ENCODE data around the gene HAVCR2.

Gene HAVCR2

DNA sequence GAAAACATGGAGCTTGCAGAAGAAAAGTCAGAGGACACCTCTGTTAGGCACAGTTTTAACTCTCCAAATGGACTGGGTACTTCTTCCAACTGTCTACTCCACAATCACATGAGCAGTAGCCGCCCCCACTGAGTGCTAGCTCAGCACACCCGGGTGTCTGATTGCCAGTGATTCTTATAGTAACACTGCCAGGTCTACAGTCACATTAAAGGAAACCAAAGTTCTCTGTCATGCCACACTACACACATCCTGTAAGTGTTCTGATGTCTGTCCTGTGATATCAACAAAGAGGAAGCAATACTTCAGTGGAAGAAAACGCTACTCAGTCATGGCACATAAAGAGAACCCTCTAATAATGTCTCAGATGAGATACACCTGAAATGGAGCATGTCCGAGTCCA lies at the start of gene HAVCR2:
Gene HAVCR2 (minus strand): TSS at position 69 of the 400 bp plus-strand sequence. CDS start 61 bp downstream, at position 8.
- peak; percentile 29 to 50 for DNase-seq

DNA sequence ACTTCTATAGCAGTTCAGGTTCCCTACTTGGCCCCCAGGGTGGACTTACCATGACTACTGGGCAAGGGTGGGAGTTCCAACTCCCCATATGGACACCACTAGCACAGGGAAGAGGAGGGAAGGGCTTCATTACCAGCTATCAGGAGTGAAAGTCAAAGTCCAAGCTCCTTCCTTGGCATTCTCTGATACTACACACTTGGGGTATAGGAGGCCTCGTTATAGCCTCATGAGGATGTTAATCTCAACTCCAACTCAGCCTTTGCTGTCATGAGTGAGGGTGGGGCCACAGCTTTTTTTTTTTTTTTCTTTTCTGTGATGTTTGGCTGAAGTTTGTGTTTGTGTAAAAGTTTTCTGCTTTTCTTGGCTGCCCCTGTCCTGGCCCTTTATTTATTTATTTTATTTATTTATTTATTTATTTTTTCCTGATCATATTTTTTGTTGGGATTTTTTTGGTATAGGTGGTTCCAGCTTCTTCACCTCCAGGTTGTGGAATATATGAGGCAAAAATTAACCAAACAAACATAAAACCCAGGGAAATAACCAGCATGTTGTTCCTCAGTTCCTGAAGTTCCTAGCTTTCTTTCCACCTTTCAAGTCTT lies 48.5 kb upstream of the HAVCR2 start:
- DNase-seq = no peak

DNA sequence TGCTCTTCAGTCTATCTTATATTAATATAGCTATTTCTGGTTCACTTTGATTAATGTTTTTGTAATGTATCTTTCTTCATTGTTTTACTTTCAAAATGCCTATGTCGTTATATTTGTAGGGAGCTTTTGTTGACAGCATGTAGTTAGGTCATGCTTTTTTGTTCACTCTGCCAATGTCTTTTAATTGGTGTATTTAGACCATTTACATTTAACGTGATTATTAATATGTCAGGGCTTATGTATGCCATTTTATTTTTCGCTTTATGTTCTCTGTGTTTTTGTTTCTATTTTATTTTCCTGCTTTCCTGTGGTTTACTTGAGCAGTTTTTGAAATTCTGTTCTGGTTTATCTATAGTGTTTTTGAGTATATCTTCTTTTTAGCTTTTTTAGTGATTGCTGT lies 46.5 kb upstream of the HAVCR2 start:
- no peak for DNase-seq

DNA sequence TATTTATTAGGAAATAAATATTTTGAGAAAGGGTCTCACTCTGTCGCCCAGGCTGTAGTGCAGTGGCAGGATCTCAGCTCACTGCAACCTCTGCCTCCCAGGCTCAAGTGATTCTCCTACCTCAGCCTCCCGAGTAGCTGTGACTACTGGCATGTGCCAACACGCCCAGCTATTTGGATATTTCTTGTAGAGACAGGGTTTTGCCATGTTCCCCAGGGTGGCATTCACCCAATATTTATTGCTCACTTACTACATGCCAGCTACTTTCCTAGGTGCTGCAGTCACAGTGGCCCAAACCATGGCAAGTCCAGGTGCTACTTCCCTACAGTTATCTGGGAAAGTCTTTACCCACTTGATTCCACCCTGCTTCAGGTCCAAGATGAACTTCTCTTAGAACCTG lies 42.2 kb upstream of the HAVCR2 start:
- DNase-seq = no peak

DNA sequence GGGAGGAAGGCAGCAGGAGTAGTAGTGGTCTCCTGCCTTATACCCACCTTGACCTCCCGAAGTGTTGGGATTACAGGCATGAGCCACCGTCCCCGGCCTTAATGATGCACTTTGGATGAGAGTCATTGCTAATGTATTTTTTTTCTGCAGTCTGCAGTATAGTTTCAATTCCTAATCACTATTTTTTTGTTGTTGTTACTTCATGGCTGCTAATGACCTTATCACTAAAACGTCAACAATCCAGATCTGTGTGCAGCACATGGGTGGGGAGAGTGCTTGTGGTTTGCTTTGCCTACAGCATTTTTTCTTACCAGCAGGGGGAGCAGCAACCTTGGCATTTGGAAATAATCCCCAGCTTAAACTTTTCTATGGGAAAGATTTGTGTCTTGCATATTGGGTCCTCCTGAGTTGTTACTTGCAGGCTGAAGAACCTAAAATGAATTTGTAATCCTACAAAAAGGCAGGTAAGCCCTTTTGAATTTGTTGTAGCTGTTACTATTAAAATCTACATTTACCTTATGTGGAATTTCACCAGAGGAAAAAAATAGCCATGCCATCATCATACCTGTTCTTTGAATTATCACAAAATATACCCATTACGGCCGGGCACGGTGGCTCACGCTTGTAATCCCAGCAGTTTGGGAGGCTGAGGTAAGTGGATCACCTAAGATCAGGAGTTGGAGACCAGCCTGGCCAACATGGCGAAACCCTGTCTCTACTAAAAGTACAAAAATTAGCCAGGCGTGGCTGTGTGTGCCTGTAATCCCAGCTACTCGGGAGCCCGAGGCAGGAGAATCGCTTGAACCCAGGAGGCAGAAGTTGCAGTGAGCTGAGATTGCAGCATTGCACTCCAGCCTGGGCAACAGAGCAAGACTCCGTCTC lies 40.1 kb upstream of the HAVCR2 start:
- DNase-seq = peak; percentile 37 to 67

DNA sequence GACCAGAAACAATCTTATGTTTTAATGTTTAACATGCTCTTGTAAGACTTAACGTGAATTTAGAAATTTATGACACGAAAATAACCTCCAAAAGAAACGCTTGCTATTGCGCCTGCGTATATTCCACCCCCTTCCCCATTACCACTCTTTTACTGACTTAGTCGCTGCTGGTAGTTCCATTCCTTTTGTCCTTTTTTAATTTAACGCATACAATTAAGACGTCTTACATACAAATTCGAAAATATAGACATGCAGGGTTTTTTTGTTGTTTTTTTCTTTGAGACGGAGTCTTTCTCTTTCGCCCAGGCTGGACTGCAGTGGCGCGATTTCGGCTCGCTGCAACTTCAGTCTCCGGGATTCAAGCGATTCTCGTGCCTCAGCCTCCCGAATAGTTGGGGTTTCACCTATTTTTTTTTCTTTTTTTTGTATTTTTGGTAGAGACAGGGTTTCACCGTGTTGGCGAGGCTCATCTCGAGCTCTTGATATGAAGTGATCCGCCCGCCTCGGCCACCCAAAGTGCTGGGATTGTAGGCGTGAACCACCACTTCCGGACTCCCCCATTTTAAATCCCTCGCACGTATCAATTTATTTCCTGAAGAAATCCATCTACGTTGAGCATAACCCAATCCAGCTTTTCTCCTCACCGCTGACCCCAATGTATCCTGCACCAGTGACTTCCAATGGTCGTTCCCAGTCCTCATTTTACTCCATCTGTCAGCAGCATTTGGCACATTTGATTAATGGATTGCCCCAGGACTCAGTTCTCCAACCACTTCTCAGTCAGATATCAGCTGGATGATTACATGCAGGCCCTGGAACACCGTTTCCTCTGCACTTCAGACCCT lies 34.5 kb upstream of the HAVCR2 start:
- peak; percentile 16 to 84 for DNase-seq

DNA sequence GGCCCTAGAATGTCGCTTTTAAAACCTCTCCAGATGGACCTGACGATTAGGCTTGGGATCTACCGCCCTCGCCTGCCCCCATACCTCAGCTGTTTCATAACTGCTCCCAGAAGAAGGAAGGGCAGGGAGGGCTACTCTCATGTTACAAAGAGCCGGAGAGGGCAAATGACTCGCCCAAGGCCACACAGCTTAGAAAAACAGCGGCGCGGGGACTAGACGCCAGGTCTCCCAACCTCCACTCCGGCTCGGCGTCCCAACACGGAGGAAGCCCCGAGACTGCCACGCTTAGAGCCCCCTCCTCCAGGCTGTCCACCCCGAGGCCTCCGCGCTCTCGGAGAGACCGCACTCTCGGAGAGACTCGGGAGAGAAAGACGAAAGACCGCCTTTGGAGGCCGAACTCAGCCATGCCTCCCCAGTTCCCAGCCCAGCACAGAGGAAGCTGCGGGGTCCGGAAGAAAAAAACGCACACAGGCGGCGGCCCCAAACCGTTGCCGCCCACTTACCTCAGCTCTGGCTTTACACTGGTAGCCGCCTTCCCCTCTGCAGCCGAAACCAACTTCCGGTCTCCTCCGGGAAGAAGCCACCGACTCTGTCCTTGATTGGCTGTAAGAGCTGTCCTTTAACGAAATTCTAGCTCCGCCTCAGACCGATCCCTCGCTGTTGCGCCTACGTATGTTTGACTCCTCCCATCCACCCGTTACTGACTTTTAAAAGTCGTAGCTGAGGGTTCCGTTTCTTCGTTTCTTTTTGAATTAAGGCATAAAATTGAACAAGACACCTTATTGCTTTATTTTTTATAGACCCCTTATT lies 33.7 kb upstream of the HAVCR2 start, which contains the start of gene MED7:
Gene MED7 (minus strand): TSS at position 549 of the 810 bp plus-strand sequence. CDS start 3,434 bp downstream, outside the sequence.
- DNase-seq = peak; percentile 96 to 98

DNA sequence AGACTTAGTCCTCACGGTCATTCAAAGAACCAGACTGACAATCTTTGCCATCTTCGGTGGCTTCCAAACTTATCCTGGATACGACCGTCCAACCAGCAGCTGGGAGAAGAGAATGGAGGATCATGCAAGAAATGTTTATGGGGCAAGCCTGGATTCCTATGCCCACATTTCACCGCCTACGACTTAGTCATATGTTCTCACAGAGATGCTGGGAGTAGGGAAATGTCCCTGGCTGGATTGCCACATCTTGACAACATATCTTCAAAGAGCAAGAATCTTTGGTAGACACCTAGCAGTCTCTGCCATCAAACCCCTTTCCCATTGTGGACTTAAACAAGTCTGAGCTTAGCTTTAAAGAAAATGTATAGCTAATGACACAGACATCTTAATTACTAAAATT lies 28.8 kb upstream of the HAVCR2 start:
- no peak for DNase-seq

DNA sequence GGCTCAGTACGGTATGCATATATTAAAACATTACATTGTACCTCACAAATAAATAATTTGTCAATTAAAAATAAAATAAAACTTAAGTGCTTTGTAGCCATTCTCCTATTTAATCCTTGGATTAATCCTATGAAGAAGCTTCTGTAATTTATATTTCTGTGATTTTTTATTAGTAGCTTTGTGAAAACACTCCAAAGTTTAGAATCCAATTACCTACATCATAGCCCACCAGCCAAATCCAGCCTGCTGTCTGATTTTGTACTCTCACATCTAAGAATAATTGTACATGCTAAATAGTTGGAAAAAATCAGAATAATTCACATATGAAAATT lies 23.4 kb upstream of the HAVCR2 start:
- DNase-seq = no peak

DNA sequence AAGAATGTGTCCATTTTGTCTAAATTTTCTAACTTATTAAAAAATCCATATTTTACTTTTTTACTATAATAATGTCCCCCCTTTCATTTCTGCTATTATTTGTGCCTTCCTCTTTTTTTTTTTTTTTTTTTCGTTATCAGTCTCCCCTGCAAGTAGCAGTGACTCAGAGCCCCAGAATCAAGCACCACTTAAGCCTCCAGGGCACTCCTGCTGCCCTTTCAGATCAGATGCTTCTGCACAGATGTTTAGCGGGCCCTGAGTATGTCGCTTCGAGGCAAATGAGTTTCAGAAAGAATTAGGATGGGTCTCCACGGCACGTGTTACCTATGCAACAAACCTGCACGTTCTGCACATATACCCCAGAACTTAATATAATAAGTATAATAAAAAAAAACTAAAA lies 22.1 kb upstream of the HAVCR2 start:
- no peak for DNase-seq

DNA sequence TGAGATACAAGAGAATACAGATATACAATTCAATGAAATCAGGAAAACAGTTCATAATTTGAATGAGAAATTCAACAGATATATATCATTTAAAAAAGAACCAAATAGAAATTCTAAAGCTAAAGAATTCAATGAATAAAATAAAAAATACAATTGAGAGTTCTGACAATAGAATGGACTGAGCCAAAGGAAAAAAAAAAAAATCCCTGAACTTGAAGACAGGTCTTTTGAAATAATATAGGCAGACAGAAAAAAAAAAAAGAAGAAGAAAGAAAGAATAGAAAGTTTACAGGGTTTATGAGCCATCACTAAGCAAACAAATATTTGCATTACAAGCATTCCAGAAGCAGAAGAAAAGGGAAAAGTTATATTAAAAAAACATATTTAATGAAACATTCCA lies 12.9 kb upstream of the HAVCR2 start:
- no peak for DNase-seq

DNA sequence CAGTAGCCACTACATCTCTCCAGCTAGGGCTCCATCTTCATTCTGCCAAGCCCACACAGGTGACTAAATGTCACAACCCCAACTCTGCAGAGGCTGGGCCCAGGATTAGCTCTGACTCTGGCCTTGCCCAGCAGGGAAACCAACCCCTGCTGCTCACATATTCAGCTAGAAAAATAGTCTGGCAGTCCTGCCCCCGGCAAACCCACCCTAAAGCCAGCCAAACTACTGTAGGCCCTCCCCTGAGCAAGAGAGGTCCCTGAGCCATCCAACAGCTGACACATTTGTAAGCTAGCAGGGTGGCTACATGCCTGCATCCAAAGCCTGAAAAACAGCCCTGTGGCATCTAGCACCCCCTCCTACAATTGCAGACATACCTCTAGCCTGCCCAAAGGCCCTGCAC lies 11.3 kb upstream of the HAVCR2 start:
- DNase-seq = no peak

DNA sequence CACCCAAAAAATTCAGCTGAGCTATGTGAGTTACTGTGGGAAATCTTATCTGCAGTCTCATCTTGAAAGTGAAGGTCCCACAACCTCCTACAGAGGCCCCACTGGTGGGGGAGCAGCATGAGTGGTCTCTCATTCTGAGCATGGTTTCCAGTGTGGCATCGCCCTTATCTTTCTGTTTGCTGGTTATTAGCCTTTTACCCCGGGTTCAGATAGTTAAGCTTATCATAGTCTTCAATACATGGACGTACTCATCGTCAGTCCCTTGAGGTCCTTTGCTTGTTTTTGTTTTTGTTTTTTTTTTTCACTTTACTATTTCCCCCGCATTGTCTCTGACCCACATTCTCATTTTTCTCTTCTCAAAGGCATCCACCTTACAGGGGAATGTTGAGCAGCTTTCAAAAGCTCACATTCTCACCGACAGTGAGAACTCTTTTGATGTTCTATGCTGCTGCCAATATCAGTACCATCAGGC lies 7.7 kb upstream of the HAVCR2 start:
- no peak for DNase-seq

DNA sequence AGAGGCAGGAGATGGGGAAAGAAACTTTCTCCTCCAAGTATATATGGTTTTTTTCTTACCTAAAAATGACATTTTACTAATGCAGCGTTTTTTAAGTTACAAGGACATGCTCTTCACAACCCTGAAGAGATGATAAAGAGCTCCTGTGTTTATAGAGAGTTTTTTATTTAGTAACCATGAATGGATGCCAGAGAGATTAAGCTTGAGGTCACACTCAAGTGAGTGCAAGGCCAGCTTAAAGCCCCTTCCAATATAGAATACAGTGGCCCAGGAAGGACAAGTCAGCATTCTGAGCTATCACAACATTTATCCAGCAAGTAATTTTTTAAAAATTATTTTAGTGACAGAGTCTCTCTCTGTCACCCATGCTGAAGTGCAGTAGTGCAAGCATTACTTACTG lies 6.7 kb upstream of the HAVCR2 start:
- DNase-seq = no peak

DNA sequence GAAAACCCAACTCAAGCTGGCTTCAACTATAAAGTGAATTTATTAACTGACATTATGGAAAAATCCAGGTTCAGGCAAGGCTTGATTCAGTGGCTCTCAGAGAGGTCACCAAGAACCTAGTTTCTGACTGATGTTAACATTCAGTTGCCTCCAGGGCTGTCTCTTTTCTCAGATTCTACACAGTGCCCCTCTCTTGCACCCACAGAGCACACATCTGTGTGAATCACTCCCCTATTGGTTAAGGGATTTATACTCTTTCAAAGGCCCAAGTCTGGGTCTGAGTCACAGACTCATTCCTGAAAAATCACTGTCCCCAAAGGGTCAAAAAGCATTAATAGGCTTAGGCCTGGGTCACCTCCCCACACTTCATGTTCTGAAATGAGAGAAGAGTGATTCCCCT lies 6.2 kb upstream of the HAVCR2 start:
- DNase-seq = no peak

DNA sequence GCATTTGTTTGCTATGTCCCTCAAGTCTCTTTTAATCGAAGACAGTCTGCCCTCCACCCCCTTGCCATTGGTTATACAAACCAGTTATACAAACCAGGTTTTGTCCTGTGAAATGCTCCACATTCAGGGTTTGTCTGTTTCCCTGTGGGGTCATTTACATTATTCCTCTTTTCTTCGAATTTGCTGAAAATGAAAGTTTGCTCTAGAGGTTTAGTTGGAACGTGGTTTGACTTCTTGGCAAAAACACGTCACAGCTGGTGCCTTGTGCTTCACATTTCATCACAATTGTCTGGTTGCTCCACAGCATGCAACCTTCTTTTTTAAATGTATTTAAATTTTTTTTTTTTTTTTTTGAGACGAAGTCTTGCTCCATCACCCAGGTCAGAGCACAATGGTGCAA lies 4.2 kb upstream of the HAVCR2 start:
- DNase-seq = peak in 1 of 2 experiments; percentile 10

DNA sequence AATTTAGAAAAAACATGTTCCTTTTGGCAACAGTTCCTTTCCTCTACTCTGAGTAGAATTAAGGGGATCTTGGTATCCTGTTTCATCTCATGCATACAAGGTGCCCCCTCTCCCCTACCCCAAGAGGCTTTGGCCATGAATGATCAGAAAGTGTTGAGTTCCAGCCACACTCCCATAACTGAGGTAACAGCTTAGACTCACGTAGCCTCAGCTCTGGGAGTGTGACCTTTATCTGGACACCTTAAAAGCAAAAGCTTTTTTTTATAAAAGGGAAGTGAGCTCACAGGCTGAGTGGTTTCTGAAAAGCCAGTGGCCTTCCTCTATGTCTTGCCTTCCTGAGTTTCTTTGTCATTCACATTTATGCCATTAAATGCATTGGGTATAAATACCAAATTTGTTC lies 900 bp upstream of the HAVCR2 start:
- DNase-seq = peak; percentile 54 to 69

DNA sequence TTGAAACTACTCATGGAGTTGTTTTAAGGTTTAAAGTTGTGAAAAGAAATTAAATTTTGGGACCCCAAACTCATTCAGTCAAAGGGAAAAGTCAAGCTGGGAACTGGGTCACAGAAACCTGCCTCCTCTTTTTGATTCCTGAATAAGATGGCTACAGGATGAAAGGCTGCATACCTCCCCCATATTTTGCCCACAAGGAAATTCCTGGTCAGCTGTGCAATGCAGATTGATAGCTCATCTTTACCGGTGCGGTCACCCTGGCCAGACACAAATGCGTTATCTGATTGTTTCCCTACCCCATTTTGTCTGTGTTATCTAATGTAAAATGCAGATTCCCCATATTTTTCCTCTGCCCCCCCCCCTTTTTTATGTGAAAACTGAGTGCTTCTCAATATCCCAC lies 1.3 kb downstream of the HAVCR2 start:
- DNase-seq = no peak

DNA sequence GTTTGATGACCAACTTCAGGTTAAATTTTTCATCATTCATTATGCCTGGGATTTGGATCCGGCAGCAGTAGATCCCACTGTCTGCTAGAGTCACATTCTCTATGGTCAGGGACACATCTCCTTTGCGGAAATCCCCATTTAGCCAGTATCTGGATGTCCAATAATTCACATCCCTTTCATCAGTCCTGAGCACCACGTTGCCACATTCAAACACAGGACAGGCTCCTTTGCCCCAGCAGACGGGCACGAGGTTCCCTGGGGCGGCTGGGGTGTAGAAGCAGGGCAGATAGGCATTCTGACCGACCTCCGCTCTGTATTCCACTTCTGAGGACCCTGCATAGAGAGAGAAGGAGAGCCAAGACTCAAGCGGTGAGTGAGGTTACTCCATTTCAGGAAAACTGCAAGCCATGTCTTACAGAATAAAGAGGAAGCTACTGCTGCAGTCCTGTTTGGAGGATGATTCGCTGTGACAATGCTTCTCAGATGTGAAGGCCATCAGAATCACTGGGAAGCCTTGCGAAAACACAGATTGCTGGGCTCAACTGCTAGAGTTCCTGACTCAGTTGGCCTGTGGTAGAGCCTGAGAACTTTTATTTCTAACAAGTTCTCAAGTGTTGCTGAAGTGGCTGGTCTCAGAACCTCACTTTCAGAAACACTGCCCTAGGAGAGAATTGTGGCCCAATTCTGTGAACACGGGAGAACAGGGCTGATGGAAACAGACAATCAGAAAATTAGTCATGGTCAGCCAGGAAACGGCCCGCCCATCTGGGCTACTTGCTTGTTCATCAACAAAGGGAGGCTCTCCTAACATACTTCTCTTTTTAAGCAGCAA lies 2.0 kb downstream of the HAVCR2 start:
- DNase-seq = peak; percentile 48 to 58

DNA sequence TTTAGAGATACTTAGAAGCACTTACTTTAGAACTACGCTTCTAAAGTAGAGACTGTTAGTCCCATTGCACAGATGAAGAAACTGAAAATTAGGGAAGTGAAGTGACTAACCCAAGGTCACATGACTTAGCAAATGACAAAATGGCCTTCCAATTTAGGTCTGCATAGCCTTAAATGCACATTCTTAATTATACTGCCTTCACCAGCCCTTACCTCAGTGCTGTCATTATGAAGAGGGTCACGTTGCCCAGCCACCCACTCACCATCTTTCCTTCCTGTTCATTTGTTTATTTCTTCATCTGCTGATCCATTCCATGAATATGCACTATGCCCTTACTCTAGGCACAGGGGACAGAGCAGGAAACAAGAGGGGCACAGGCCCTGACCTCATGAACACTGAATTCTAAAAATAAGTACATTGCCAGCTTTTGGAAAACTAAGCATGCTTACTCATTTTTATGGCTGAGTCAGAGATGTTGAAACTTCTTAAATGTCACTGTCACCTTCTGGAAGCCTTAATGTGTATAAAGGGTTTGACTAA lies 8.6 kb downstream of the HAVCR2 start:
- DNase-seq = peak; percentile 37 to 41

DNA sequence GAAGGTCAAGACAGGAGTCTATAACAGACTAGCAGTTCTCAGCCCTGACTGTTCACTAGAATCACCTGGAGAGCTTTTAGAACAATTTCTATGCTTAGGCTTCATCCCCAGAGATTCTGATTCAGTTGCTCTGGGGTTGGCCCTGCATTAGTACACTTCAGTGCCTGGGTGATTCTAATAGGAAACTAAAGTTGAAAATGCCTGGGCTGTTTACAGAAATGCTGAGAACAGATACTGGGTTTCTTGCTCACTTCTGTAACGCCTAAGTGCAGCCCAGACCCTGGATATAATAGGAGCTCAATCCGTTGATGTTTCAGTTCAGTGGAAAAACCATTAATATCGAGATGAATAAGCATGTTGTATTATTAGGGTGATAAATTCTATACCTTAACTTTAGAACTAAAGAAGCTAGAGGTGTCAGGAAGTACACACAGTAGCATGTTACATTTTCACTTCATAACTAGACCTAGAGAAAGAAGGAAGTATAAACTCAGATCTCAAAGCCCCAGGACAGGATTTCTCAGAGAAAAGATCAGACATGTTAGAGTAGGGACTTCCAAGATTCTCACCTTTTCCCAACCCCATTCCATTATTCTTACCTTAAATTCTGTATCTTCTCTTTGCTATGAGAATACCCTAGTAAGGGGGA lies 20.4 kb downstream of the HAVCR2 start:
- no peak for DNase-seq

All from AML-193 (cell line).